OCI-LY3 (cell line): ENCODE measurements around the gene CHGA.

Experiments used
- H2AFZ ChIP-seq: fragments of 200-600, 300-600 bp; shearing (Covaris generic); 2 replicates; pipeline ENCODE4 v1.6.0; 2014; ENCODE audit warnings: antibody characterized with exemption, low read depth, low read length
- H3K27ac ChIP-seq: fragments of 200-600, 300-600 bp; sonication (generic); 2 replicates; pipeline ENCODE4 v1.5.1; 2014; ENCODE audit warnings: mild to moderate bottlenecking, low read length, moderate library complexity, mixed read lengths
- H3K27me3 ChIP-seq: fragments of 200-600, 300-600 bp; sonication (generic); 2 replicates; pipeline ENCODE4 v1.6.1; 2014; ENCODE audit warnings: low read depth, low read length, mixed read lengths
- H3K36me3 ChIP-seq: fragments of 200-600, 300-600 bp; sonication (generic); replicated peaks from 2 replicates; pipeline ENCODE3; 2014; ENCODE audit warnings: low read depth, low read length, mixed read lengths
- H3K4me1 ChIP-seq: fragments of 300-600, 200-600 bp; sonication (generic); 2 replicates; pipeline ENCODE4 v1.6.1; 2014; ENCODE audit warnings: low read length, mixed read lengths
- H3K4me2 ChIP-seq: fragments of 200-600, 300-600 bp; sonication (generic); 2 replicates; pipeline ENCODE4 v1.6.1; 2014; ENCODE audit warnings: low read length, mixed read lengths
- H3K4me3 ChIP-seq: fragments of 300-600, 200-600 bp; sonication (generic); 2 replicates; pipeline ENCODE4 v1.5.1; 2014; ENCODE audit warnings: antibody characterized with exemption, mild to moderate bottlenecking, low read length, moderate library complexity
- H3K79me2 ChIP-seq: fragments of 300-600, 200-600 bp; shearing (Covaris generic); 2 replicates; pipeline ENCODE4 v1.6.1; 2014; ENCODE audit warnings: mild to moderate bottlenecking, low read length, mixed read lengths
- H3K9ac ChIP-seq: fragments of 300-600, 200-600 bp; shearing (Covaris generic); 2 replicates; pipeline ENCODE4 v1.6.0; 2014; ENCODE audit warnings: mild to moderate bottlenecking, low read length, moderate library complexity
- H3K9me3 ChIP-seq: fragments of 200-600, 300-600 bp; shearing (Covaris generic); 2 replicates; pipeline ENCODE4 v1.6.1; 2014; ENCODE audit warnings: low read length, mixed read lengths; ENCODE audit not compliant: insufficient read depth
- H4K20me1 ChIP-seq: fragments of 200-600, 300-600 bp; sonication (generic); 2 replicates; pipeline ENCODE4 v1.6.1; 2016; ENCODE audit warnings: low read length, mixed read lengths; ENCODE audit not compliant: insufficient read depth
- CTCF ChIP-seq: fragments of 200-600, 300-600 bp; sonication (generic); IDR thresholded peaks from 2 replicates; pipeline ENCODE4 v1.5.1; 2014; ENCODE audit warnings: antibody characterized with exemption, low read length, low read depth
- EZH2phosphoT487 ChIP-seq: fragments of 200-600 bp; shearing (Covaris generic); IDR thresholded peaks from 2 replicates; pipeline ENCODE4 v1.6.1; 2018; ENCODE audit warnings: antibody characterized with exemption, mixed run types, low read depth

Gene CHGA

DNA sequence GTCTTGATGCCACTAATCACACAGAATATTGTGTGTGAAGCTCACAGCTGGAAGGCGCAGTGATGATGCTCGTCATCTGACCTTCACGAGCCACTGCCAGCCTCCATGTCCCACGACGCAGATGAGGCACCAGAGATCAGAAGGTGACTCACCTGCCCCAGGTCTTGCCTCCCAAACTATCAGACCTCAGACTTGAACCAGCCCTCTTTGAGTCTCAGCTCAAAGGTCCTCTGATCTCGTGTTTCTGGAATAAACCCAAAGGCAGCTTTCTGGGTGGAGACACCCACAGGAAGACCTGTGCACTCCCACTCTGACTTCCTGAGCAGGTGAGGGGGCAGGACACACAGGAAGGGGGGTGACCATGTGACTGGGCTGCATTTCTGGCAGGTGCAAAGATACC, 19.6 kb upstream of the CHGA start:
- H3K79me2 ChIP-seq: no peaks in the 10 kb centered on the region
- TF ChIP-seq CTCF (no peak), EZH2phosphoT487 (no peak)

DNA sequence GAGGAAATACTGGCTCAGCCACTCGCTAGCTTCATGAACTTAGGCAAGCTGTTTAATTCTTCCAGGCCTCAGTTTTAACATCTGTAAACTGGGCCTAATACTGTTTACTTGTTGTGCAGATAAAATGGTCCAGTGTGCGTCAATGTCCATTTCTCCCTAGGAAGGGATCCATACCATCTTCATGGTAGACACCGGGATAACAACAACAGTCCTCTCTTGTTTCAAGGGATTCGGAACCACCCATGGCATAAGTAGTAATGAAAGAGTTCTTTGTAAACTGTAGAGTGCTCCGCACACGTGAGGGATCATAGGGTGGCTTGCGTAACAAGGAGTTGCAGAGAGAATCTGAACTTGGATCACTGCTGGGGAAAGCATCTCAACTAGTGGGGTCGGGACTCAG, 17.3 kb upstream of the CHGA start:
- Histone ChIP-seq H2AFZ (no peak overlapping the region), H3K9ac (no peak overlapping the region), H3K4me1 (no peaks in the 10 kb centered on the region), H3K36me3 (no peaks in the 10 kb centered on the region), H3K4me3 (no peak overlapping the region), H3K27ac (no peak overlapping the region), H3K79me2 (no peaks in the 10 kb centered on the region), H3K4me2 (no peak overlapping the region), H4K20me1 (no peaks in the 10 kb centered on the region), H3K27me3 (no peaks in the 10 kb centered on the region), H3K9me3 (no peaks in the 10 kb centered on the region)
- TF ChIP-seq CTCF (no peak), EZH2phosphoT487 (no peak)

More for the DNA sequence above, 19.6 kb upstream of the CHGA start:
- Histone ChIP-seq H2AFZ (no peak overlapping the region), H3K9ac (no peak overlapping the region), H3K27me3 (no peaks in the 10 kb centered on the region), H3K4me3 (no peak overlapping the region), H3K4me2 (no peak overlapping the region), H3K9me3 (no peaks in the 10 kb centered on the region), H3K36me3 (no peaks in the 10 kb centered on the region), H4K20me1 (no peaks in the 10 kb centered on the region), H3K27ac (no peak overlapping the region), H3K4me1 (no peaks in the 10 kb centered on the region)

GRCh38 chr14:92906420-92906819, 16.5 kb upstream of the CHGA start:
- H3K27me3 ChIP-seq: no peaks in the 10 kb centered on the region
- TF ChIP-seq EZH2phosphoT487: no peak
- no peak for TF ChIP-seq CTCF

GRCh38 chr14:92906823-92907222, 16.1 kb upstream of the CHGA start:
- no peak for TF ChIP-seq CTCF
- TF ChIP-seq EZH2phosphoT487: no peak
- Histone ChIP-seq H3K27me3 (no peaks in the 10 kb centered on the region), H2AFZ (no peak overlapping the region), H3K4me3 (no peak overlapping the region), H3K79me2 (no peaks in the 10 kb centered on the region), H3K4me2 (no peak overlapping the region), H4K20me1 (no peaks in the 10 kb centered on the region), H3K36me3 (no peaks in the 10 kb centered on the region), H3K9me3 (no peaks in the 10 kb centered on the region), H3K9ac (no peak overlapping the region), H3K4me1 (no peaks in the 10 kb centered on the region), H3K27ac (no peak overlapping the region)

More at GRCh38 chr14:92906420-92906819, 16.5 kb upstream of the CHGA start:
- Histone ChIP-seq H3K79me2 (no peaks in the 10 kb centered on the region), H3K4me3 (no peak overlapping the region), H4K20me1 (no peaks in the 10 kb centered on the region), H3K4me2 (no peak overlapping the region), H3K9ac (no peak overlapping the region), H3K36me3 (no peaks in the 10 kb centered on the region), H3K4me1 (no peaks in the 10 kb centered on the region), H2AFZ (no peak overlapping the region), H3K27ac (no peak overlapping the region), H3K9me3 (no peaks in the 10 kb centered on the region)
